ENCODE results near the gene HHAT. TPM values are rescaled to one million over a fixed set of nuclear protein-coding genes. Genes with fewer than 3 reads are reported as not detected.

HHAT gene
- total RNA-seq, 1 donor from 2014 or later = 2.9 TPM

DNA sequence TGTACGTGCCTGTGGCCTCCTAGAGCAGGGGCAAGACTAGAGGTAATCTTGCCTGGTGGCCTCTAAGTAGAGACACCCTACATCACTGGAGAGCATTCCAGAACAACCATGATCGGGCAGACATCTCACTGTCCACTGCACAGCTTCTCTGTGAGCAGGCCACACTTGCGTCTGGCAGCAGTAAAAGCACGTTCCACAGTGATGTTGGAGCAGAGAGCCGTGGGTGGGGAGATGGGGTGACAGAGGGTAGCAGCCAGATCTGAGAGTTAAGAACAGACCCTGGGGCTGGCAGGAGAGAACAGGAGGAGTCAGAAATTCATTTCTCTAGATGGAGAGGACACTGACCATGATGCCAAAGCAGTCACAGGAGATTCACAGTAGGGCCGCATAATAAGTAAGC is 293.0 kb downstream of the HHAT start:
- Histone ChIP-seq H3K4me3 (ENCODE audit: low read depth, low read length) (no peak overlapping the region), H3K36me3 (ENCODE audit: control insufficient read depth, insufficient read depth, low read length) (no peaks in the 10 kb centered on the region), H3K27me3 (ENCODE audit: control insufficient read depth, insufficient read depth, low read length) (no peaks in the 10 kb centered on the region)
- DNase-seq (ENCODE audit: low read depth) (no peak), FAIRE-seq (peak; percentile 7)
- TF ChIP-seq, protein P1, sequence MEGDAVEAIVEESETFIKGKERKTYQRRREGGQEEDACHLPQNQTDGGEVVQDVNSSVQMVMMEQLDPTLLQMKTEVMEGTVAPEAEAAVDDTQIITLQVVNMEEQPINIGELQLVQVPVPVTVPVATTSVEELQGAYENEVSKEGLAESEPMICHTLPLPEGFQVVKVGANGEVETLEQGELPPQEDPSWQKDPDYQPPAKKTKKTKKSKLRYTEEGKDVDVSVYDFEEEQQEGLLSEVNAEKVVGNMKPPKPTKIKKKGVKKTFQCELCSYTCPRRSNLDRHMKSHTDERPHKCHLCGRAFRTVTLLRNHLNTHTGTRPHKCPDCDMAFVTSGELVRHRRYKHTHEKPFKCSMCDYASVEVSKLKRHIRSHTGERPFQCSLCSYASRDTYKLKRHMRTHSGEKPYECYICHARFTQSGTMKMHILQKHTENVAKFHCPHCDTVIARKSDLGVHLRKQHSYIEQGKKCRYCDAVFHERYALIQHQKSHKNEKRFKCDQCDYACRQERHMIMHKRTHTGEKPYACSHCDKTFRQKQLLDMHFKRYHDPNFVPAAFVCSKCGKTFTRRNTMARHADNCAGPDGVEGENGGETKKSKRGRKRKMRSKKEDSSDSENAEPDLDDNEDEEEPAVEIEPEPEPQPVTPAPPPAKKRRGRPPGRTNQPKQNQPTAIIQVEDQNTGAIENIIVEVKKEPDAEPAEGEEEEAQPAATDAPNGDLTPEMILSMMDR (IDR thresholded peaks at IDR 0.05; ENCODE audit: insufficient read depth, low read length, severe bottlenecking) = no peak

DNA sequence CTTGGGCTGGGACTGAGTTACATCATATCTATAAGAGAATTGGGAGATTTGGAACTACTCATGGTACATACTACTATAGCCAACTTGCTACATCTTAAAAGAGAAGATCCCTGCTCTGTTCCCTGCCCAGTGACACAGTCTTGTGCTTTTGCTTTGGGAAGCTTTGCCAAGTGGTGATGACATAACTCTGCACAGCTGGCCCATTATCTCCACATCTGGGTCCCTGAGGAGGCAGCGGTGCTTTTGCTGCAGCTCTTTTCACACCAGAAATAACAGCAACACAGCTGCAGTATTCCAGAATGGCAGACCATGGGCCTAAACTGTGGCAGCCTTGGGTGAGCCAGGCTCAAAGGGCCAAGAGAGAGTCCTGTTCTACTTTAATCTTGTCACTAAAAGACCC is 296.0 kb downstream of the HHAT start:
- no peak for FAIRE-seq
- DNase-seq (ENCODE audit: low read depth) = no peak
- no peaks in the 10 kb centered on the region for H3K27me3 ChIP-seq (ENCODE audit: control insufficient read depth, insufficient read depth, low read length)
- no peaks in the 10 kb centered on the region for H3K36me3 ChIP-seq (ENCODE audit: control insufficient read depth, insufficient read depth, low read length)
- no peak overlapping the region for H3K4me3 ChIP-seq (ENCODE audit: low read depth, low read length)
- TF ChIP-seq, protein P1 (IDR thresholded peaks at IDR 0.05; ENCODE audit: insufficient read depth, low read length, severe bottlenecking) = no peak

DNA sequence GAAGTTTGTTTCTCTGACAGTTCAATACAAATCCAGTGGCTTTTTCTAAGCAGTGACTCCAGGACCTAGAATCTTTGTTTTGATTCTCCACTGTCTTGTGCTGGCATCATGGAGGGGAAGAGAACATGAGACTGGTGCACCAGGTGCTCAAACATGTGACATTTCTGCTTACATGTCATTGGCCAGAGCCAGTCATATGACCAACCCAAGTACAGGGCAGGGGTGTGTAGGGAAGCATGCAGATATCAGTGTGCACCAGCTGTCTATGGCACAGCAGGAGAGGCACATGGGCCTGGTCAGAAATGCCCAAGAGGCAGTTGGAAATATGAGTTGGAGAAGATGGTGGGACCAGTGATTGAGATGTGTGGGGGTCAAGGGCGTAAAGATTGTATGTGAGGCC is 297.0 kb downstream of the HHAT start:
- FAIRE-seq (no peak), DNase-seq (ENCODE audit: low read depth) (no peak)
- TF ChIP-seq, protein P1 (IDR thresholded peaks at IDR 0.05; ENCODE audit: insufficient read depth, low read length, severe bottlenecking) = no peak
- Histone ChIP-seq H3K27me3 (ENCODE audit: control insufficient read depth, insufficient read depth, low read length) (no peaks in the 10 kb centered on the region), H3K4me3 (ENCODE audit: low read depth, low read length) (no peak overlapping the region), H3K36me3 (ENCODE audit: control insufficient read depth, insufficient read depth, low read length) (no peaks in the 10 kb centered on the region)

DNA sequence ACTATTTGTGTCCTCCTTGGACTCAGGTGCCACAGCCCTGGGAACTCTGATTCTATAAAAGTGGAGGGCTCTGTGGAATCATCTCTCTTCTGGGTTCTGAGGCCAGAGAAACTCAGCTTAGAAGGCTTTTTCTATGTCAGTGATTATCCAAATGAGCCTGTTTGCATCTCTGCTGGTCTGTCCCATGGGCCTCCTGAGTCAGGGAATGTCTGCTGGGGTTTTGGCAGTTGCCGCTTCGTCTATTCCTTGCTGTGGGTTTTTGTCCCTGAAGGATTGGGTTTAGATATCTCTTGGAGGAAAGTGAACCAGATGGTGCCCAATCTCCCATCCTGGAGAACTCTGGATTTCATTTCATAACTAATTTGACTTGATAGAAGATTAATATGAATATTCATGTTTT is 297.6 kb downstream of the HHAT start:
- Histone ChIP-seq H3K36me3 (ENCODE audit: control insufficient read depth, insufficient read depth, low read length) (no peaks in the 10 kb centered on the region), H3K27me3 (ENCODE audit: control insufficient read depth, insufficient read depth, low read length) (no peaks in the 10 kb centered on the region), H3K4me3 (ENCODE audit: low read depth, low read length) (no peak overlapping the region)
- DNase-seq (ENCODE audit: low read depth) (no peak), FAIRE-seq (no peak)
- TF ChIP-seq, protein P1 (IDR thresholded peaks at IDR 0.05; ENCODE audit: insufficient read depth, low read length, severe bottlenecking) = no peak

DNA sequence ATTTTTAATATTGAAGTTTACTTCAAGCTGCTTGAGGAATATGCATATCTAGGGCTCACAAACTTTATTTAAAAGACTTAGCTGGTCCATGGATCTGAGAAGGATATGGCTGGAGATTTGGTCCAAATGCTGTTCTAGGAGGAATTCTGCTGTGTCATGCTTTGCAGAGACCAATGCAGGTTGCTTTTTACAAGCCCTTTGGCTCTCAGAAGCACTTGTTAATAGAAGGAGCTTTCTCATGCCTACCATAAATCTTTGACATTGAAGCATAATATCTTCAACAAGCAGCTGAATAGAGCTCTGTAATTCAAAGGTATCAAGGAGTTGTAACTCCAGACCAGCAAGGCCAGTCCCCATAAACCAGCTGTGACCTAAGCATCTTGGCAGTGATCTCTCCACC is 299.1 kb downstream of the HHAT start:
- DNase-seq (ENCODE audit: low read depth) = no peak
- TF ChIP-seq, protein P1 (IDR thresholded peaks at IDR 0.05; ENCODE audit: insufficient read depth, low read length, severe bottlenecking) = no peak
- FAIRE-seq = no peak
- no peak overlapping the region for H3K4me3 ChIP-seq (ENCODE audit: low read depth, low read length)
- no peaks in the 10 kb centered on the region for H3K36me3 ChIP-seq (ENCODE audit: control insufficient read depth, insufficient read depth, low read length)
- H3K27me3 ChIP-seq (ENCODE audit: control insufficient read depth, insufficient read depth, low read length) = no peaks in the 10 kb centered on the region

DNA sequence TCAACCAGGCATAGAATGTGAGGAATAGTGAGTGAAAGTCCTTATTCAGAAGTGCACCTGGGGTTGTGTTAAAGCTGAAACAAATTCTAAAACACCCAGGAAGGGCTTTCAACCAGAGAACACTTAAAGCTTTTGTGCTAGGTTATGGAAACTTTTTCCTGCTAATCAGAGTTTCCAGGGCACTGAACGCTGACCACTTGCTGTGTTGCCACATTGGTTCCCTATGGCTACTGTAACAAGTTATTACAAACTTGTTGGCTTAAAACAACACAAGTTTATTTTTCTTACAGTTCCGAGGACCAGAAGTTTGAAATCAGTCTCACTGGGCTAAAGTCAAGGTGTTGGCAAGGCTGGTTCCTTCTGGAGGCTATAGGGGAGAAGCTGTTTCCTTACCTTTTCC is 300.6 kb downstream of the HHAT start:
- TF ChIP-seq, protein P1 (IDR thresholded peaks at IDR 0.05; ENCODE audit: insufficient read depth, low read length, severe bottlenecking) = no peak
- Histone ChIP-seq H3K36me3 (ENCODE audit: control insufficient read depth, insufficient read depth, low read length) (no peaks in the 10 kb centered on the region), H3K4me3 (ENCODE audit: low read depth, low read length) (no peak overlapping the region), H3K27me3 (ENCODE audit: control insufficient read depth, insufficient read depth, low read length) (no peaks in the 10 kb centered on the region)
- FAIRE-seq (no peak), DNase-seq (ENCODE audit: low read depth) (no peak)

Measured in bronchial epithelial cell (primary cell).